Measurements from ENCODE around the gene KIAA1217.

KIAA1217 gene

DNA sequence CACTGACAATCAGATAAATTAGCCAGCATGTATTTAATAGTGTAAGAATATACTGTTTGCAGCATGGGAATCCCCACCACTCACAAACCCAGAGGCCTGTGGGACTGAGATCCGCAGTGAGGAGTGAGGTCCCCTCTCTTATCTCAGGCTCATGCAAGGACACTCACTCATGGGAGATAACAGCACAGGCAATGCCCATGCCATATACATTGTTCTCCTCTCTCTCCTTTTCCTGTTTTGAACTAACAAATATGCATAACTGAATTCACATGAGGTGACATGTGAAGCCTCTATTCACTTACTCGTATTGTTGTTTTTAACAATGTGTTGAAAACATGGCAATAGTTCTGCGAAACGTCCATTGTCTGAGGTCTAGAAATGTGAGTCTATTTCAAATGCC lies 284.2 kb downstream of the KIAA1217 start:
- H2AFZ ChIP-seq (ENCODE audit: low read depth, low read length): no peak overlapping the region
- H3K4me2 ChIP-seq (ENCODE audit: low read length): no peak overlapping the region
- TF ChIP-seq, protein P1, sequence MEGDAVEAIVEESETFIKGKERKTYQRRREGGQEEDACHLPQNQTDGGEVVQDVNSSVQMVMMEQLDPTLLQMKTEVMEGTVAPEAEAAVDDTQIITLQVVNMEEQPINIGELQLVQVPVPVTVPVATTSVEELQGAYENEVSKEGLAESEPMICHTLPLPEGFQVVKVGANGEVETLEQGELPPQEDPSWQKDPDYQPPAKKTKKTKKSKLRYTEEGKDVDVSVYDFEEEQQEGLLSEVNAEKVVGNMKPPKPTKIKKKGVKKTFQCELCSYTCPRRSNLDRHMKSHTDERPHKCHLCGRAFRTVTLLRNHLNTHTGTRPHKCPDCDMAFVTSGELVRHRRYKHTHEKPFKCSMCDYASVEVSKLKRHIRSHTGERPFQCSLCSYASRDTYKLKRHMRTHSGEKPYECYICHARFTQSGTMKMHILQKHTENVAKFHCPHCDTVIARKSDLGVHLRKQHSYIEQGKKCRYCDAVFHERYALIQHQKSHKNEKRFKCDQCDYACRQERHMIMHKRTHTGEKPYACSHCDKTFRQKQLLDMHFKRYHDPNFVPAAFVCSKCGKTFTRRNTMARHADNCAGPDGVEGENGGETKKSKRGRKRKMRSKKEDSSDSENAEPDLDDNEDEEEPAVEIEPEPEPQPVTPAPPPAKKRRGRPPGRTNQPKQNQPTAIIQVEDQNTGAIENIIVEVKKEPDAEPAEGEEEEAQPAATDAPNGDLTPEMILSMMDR (IDR thresholded peaks at IDR 0.05; ENCODE audit: low read depth, low read length): no peak
- TF ChIP-seq EZH2phosphoT487 (IDR thresholded peaks at IDR 0.05; ENCODE audit: low read depth): no peak
- H3K9me3 ChIP-seq (ENCODE audit: insufficient read depth, low read length): no peaks in the 10 kb centered on the region
- no peaks in the 10 kb centered on the region for H3K27me3 ChIP-seq (ENCODE audit: low read depth, low read length)
- H3K79me2 ChIP-seq (ENCODE audit: low read length): no peaks in the 10 kb centered on the region
- H3K36me3 ChIP-seq (replicated peaks; ENCODE audit: low read depth, low read length): no peaks in the 10 kb centered on the region
- H3K4me1 ChIP-seq (ENCODE audit: low read length): no peaks in the 10 kb centered on the region
- H3K9ac ChIP-seq (ENCODE audit: low read length): no peak overlapping the region
- H4K20me1 ChIP-seq (ENCODE audit: insufficient read depth, low read length): no peaks in the 10 kb centered on the region
- H3K4me3 ChIP-seq (ENCODE audit: low read length): no peak overlapping the region
- no peak overlapping the region for H3K27ac ChIP-seq (ENCODE audit: low read length)

DNA sequence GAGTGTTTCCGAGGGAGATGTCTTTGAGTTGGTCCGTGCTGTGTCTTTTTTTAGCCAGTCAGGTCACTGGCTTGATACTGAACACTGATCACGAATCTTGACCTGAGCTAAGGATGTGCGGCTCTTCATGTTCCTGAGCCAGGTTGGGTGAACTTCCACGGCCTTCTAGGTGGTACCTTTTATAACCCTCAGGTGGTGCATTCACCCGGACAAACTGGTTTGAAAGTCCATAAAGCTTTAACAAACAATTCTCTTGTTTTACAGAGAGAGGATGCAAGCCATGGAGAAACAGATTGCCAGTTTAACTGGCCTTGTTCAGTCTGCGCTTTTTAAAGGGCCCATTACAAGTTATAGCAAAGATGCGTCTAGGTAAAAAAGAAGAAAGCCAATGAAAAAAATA lies 285.3 kb downstream of the KIAA1217 start:
- no peak for TF ChIP-seq EZH2phosphoT487 (IDR thresholded peaks at IDR 0.05; ENCODE audit: low read depth)
- TF ChIP-seq, protein P1 (IDR thresholded peaks at IDR 0.05; ENCODE audit: low read depth, low read length): no peak
- H3K36me3 ChIP-seq (replicated peaks; ENCODE audit: low read depth, low read length): no peaks in the 10 kb centered on the region
- H3K9me3 ChIP-seq (ENCODE audit: insufficient read depth, low read length): no peaks in the 10 kb centered on the region
- H3K79me2 ChIP-seq (ENCODE audit: low read length): no peaks in the 10 kb centered on the region
- H3K4me2 ChIP-seq (ENCODE audit: low read length): no peak overlapping the region
- no peak overlapping the region for H3K4me3 ChIP-seq (ENCODE audit: low read length)
- no peak overlapping the region for H2AFZ ChIP-seq (ENCODE audit: low read depth, low read length)
- no peaks in the 10 kb centered on the region for H3K27me3 ChIP-seq (ENCODE audit: low read depth, low read length)
- H3K9ac ChIP-seq (ENCODE audit: low read length): no peak overlapping the region
- no peaks in the 10 kb centered on the region for H4K20me1 ChIP-seq (ENCODE audit: insufficient read depth, low read length)
- H3K27ac ChIP-seq (ENCODE audit: low read length): no peak overlapping the region
- no peaks in the 10 kb centered on the region for H3K4me1 ChIP-seq (ENCODE audit: low read length)

DNA sequence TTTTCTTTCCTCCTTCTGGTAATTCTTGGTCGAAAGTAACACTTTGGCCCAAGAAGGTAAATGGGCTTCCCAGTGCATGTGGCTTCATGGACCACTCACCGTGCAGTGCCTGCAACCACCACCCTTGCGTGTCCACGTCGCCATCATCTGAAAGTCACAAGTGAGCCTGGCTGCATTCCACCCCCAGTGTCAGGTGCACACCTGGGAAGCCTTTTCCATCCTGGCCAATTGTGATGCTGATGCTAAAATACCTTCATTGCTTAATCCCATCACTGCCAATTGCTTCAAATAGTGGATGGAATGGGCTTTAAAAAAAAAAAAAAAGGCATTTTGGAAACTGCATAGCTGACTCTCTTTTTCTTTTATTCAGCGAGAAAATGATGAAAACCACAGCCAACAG lies 285.8 kb downstream of the KIAA1217 start:
- Histone ChIP-seq H3K36me3 (replicated peaks; ENCODE audit: low read depth, low read length) (no peaks in the 10 kb centered on the region), H3K4me1 (ENCODE audit: low read length) (no peaks in the 10 kb centered on the region), H3K9ac (ENCODE audit: low read length) (no peak overlapping the region), H3K4me3 (ENCODE audit: low read length) (no peak overlapping the region), H4K20me1 (ENCODE audit: insufficient read depth, low read length) (no peaks in the 10 kb centered on the region), H3K27ac (ENCODE audit: low read length) (no peak overlapping the region), H3K27me3 (ENCODE audit: low read depth, low read length) (no peaks in the 10 kb centered on the region), H3K79me2 (ENCODE audit: low read length) (no peaks in the 10 kb centered on the region), H2AFZ (ENCODE audit: low read depth, low read length) (no peak overlapping the region), H3K4me2 (ENCODE audit: low read length) (no peak overlapping the region), H3K9me3 (ENCODE audit: insufficient read depth, low read length) (no peaks in the 10 kb centered on the region)
- TF ChIP-seq EZH2phosphoT487 (IDR thresholded peaks at IDR 0.05; ENCODE audit: low read depth): no peak
- TF ChIP-seq, protein P1 (IDR thresholded peaks at IDR 0.05; ENCODE audit: low read depth, low read length): no peak

DNA sequence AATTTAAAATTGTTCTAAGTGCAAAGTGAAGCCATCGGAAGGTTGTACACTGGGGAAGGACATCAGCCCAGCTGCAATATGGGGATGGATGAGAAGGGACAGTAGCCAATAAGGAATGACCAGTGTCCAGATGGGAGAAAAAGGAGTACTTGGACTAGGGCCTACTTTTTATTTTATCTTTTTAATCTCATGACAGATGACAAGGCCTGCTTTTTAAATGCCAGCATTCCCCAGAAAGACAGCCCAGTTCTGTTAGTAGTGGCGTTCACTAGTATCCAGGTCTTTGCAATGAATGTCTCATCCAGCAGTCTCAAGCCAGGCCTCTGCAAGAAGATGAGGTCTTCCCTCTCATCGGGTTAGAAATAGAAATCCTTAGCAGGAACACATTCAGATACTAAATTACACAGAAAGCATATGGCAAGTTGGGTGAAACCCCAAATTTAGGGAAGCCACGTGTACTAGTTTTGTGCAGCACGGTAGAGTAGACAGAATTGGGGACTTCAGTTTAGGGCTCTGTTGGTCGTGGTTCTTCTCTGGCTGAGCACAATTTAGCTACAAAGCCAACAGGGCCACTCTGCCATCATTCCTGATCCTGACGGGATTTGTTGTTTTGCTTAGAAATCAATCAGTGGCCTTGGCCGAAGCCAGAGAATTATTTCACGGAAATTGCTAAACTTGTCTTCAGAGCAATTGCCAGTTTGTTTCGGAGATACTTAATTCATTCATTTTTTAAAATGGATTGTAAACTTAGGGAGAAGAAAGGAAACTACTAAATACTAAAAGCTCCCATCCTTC lies 286.9 kb downstream of the KIAA1217 start:
- no peaks in the 10 kb centered on the region for H3K9me3 ChIP-seq (ENCODE audit: insufficient read depth, low read length)
- no peaks in the 10 kb centered on the region for H3K4me1 ChIP-seq (ENCODE audit: low read length)
- H4K20me1 ChIP-seq (ENCODE audit: insufficient read depth, low read length): no peaks in the 10 kb centered on the region
- no peak for TF ChIP-seq EZH2phosphoT487 (IDR thresholded peaks at IDR 0.05; ENCODE audit: low read depth)
- TF ChIP-seq, protein P1 (IDR thresholded peaks at IDR 0.05; ENCODE audit: low read depth, low read length): no peak
- H2AFZ ChIP-seq (ENCODE audit: low read depth, low read length): no peak overlapping the region
- no peak overlapping the region for H3K9ac ChIP-seq (ENCODE audit: low read length)
- no peak overlapping the region for H3K4me2 ChIP-seq (ENCODE audit: low read length)
- H3K79me2 ChIP-seq (ENCODE audit: low read length): no peaks in the 10 kb centered on the region
- no peaks in the 10 kb centered on the region for H3K36me3 ChIP-seq (replicated peaks; ENCODE audit: low read depth, low read length)
- no peaks in the 10 kb centered on the region for H3K27me3 ChIP-seq (ENCODE audit: low read depth, low read length)
- no peak overlapping the region for H3K4me3 ChIP-seq (ENCODE audit: low read length)
- no peak overlapping the region for H3K27ac ChIP-seq (ENCODE audit: low read length)
